H4 (cell line): ENCODE measurements around the gene HSH2D. TPM values are rescaled to one million over a fixed set of nuclear protein-coding genes. Genes with fewer than 3 reads are reported as not detected.

Source experiments
- DNase-seq: peaks from one replicate; pipeline ENCODE4 v3.0.0-alpha.2; 2015; ENCODE audit warnings: low spot score
- total RNA-seq: library from RNA; depleted of rRNA; stranded (reverse); fragments of >200 nt; shearing (Covaris generic); gene quantifications from 2 replicates; pipeline ENCODE4 v1.2.3, GENCODE V29; 2014

Gene HSH2D
- total RNA-seq, 1 experiment from 2014 or later: not detected

DNA sequence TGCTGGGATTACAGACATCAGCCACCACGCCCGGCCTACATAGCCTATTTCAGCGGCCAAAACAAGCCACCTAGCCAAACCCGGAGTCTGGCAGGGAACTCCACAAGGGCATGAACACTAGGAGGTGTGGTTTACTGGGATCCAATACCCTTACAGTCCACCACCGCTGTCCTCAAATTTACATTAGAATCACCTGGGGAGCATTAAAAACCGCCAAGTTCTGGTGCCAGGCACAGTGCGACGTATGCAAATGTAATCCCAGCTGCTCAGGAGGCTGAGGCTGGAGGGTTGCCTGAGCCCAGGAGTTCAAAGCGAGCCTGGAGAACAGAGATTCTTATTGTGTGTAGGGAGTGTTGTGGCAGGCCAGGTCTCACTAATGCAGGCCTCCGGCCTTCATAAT lies 50.0 kb downstream of the HSH2D start:
- no peak for DNase-seq

DNA sequence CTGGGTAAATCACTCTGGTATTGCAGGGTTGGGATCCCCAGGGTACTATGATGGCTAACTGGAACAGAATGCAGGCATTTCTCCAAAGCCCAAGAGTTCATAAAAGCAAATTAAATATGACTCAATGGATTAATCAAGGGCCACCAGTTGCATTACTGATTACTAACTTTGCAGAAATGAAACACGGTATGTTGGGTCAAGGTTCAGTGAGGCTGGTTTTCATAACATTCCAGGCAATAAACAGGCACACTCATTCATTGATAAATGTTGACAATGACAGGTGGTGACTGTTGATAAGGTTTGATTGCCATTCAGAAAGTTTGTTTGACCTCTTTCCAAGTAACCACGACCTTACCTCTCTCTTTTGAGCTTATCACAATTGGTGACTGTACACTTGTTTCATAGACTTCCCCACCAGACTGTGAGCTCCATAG lies 53.7 kb downstream of the HSH2D start:
- DNase-seq: peak; percentile 17

DNA sequence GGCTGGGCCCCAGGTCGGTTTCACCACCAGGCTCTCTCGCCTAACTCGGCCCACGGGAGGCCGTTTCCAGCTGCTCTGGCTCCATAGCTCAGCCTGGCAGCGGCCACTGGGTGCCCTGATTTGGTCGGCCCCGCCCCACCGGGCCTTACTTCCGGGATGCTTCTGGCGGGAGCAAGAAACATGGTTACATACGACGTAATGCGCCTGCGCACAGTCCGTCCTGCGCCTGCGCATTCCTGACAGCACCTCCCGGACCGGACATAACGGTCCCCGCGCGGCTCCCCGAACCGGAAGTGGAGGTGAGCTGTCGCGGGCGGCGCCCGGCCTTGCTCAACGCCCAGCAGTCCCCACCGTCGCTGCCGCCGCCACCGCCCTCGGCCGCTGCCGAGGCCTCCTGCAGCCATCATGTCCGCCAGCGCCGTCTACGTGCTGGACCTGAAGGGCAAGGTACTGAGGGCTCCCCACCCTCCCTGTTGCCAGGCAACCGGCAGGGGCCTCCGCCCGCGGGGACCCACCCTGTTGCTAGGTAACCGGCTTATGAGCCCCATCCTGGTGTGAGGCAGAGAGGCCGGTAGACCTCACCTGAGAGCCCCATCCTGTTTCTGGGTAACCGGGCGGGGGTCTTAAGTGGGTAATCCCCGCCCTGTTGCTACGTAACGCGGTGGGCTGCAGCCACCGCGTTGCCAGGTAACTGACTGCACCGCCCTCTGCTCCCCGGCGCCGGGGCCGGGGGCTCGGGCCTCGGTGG lies 54.3 kb downstream of the HSH2D start, which contains the start of gene AP1M1:
AP1M1 (plus strand) TSS at position 290 of the 748 bp plus-strand sequence; CDS start at position 406, 116 bp downstream.
- peak; percentile 99 for DNase-seq

DNA sequence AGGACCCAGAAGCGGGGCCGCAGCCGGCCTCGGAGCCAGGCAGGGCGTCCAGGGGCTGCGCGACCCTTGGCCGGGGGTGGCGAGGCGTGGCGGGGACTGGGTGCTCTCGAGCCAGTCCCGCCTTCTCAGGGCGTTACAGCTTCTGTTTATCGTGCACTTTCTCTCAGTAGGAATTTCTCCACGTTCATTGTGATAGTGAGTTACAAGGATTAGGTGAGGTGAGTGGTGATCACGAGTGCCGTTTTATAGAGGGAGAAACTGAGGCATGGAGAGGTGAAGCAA lies 54.8 kb downstream of the HSH2D start:
- no peak for DNase-seq

DNA sequence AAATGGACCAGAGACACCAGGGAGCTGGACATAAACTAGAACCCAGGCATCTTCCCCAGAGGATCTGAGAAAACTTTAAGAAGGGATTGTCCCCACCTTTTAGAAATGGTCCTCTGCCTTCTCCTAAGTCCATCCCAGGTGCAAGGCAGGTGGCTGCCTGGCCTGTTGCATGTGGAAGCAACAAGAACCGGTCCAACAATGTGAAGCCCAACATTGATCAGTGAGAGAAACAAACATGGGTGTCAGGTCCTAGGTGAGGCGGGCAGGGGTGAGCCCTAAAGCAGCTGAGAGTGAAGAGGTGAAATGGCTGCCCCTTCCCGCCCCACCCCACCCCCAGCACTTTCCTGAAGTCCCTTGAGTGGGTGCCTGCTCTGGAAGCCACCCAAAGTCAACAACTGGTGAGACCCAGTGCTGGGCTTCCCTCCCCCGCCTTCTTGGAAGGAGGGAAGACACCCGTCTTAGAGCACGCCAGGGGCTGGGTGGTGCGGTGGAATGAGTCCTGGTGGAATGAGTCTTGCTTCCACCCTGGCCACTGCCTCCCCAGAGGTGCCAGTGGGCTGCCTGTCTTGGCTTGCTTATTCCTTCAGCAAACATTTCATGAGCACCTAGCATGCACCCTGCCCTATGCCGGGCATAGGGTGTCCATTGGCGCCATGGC lies 55.9 kb downstream of the HSH2D start:
- DNase-seq: no peak

DNA sequence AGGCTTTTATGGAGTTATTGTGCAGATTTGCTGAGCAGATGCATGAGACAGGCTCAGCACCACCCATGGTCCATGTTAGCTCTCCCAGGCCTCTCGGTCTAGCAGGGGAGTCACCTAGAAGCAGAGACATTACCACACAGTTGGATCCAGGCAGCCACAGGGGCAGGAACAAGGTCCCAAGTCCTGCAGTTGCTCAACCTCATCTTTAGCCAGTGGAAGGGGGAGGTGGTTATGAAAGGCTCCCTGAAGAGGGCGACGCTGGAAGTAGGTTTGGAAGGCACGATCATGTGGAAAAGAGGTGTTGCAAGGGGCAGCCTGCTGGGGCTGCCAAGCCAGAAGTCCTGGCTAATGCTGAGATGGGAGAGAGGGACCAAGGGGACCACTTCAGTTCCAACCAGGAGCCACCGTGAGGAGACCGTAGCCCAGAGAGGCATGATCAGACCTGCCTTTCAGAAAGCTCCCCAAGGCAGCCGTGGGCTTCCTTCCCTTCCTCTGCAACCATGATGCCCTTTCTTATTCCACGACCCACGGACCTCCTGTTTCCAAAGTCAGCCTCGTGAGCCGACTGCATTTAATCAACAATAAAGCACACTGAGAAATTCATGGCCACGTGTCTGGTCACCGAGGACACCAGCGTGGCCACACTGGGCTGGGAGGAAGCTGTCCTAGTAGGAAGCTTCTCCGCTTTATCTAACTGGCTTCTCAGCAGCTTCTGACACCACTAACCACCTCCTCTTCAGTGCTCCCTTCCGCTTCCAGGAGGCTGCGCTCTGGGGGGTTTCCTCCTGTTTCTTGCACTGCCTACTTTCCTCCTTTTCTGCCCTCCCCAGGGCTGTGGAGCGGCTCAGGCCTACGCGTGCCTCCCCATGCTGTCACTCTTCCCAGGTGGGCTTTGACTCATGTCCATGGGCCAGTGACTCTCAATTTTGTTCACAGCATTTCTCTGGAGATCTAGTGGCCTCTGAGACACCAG lies 56.8 kb downstream of the HSH2D start:
- DNase-seq: peak; percentile 13

DNA sequence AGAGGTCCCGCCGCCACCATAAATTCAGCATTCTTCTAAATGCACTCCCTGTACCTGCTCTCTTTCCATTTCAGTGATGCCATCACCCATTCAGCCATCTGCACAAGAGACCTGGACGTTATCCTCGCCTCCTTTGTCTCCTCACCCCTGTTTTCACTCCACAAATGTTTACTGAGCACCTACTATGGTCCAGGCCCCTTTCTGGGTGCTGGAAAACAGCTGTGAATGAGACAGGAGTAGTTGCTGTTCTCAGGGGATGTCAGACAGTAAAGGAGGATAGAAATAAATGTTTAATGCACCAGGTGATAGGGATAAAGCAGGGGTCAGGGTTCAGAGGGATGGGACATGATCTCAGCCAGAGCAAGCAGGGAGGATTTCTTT lies 57.5 kb downstream of the HSH2D start:
- DNase-seq: no peak

DNA sequence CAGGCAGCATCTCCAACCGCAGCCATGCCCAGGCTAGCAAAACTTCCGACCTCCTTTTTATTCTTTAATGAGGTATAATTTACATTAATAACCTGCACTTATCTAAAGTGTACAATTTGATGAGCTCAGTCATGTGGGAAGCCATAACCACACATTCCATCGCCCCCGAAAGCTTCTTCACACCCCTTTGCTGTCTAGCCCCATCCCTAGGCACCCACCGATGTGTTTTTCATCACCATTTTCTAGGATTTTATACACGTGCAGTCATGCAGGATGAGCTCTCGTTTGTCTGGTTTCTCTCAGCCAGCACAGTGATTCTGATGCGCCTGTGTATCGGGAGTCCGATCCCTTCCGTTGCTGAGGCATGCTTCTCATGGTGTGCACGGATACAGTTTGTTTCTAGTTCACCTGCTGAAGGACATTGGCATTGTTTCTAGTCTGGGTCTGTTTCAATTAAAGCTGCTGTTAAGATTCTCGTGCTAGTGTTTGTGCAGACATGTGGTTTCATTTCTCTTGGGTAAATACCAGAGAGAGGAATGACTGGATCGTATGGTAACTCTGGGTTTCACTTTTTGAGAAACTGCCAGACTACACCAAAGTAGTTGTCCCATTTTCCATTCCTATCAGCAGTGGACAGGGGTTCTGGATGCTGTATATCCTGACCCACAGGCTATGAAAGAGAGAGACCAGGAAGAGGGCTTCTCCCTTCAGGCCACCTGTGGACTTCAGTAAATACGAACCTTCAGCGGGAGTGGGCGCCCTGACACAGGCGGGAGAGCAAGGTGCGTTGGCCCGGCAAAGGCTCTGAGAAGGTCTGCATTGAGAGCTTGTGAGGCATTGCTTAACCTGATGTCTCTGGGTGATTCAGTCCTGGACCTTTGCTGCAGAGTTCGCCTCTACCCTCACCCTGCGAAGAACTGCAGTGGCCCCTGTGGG lies 59.1 kb downstream of the HSH2D start:
- no peak for DNase-seq

DNA sequence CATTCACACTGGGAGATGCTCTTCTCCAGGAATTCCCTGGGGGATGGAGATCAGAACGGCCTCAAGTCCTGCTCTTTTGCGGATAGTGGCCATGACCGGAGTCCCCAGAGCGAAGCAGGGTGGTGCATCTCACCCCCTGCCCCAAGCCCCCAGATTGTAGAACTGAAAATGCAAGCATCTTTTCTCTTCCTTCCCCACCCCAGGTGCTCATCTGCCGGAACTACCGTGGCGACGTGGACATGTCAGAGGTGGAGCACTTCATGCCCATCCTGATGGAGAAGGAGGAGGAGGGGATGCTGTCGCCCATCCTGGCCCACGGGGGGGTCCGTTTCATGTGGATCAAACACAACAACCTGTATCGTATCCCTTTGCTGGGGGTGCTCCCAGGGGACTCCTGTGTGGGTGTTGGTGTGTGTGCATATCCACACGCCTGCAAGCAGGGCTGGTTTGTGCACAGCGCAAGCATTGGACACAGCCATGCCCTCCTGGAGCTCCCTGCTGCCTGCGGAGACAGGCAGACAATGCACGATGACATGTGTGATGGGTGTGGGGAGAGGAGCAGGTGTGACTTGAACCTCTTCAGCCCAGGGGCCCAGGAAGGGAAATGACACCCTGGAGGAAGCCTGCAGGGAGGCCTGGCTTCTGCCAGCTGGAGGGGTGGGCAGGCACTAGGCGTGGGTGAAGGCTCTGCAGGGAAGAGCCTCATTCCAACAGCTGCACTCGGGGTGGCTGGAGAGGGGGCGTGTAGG lies 59.9 kb downstream of the HSH2D start:
- DNase-seq: no peak

DNA sequence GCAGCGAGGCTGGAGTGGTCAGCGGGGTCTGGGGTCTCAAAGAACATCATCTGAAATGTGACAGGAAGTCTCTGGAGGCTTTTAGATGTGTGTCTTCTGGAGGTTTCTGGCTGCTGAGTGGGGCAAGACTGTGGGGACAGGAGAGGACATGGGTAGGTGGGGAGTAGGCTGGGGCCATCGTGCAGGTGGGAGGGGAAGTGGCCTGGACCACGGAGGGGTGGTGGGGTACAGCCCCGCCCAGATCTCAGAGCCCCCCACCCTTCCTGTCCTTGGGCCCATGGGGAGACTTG lies 60.5 kb downstream of the HSH2D start:
- no peak for DNase-seq

DNA sequence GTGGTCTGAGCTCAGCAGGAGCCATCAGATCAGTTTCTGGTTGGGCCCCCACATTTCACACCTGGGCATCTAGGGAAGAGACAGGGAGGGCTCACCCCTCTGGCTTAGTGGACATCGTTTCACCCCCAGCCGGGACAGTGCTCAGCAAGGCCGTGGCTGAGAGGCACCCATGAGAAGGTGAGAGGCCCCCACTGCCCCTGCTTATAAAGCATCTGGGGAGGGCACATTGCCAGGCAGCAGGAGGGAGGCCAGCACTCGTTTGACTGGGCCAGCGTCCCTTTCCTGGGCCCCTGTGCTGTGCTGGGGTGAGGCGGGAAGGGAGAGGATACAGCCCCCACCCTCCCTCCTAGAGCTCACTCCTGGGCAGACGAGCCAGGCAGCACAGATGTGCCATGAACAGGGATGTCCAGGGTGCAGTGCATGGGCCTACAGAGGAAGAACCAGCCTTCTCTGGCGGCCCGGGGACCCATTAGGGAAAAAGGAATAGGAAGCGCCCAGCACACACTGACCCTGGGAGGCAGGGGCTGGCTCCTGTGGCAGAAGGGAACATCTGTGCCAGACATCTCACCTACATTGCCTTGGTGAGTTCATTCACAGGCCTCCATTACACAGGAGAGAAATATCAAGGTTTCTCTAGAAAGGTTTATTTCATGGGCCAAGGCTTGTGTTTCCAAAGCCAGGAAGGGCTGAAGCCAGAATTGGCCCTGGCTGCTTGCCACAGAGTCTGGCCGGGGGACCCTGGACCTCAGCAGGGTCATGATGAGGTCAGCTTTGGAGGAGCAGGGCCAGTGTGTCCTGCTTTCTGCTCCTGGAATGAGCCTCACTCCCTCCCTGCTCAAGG lies 61.9 kb downstream of the HSH2D start:
- DNase-seq: no peak

DNA sequence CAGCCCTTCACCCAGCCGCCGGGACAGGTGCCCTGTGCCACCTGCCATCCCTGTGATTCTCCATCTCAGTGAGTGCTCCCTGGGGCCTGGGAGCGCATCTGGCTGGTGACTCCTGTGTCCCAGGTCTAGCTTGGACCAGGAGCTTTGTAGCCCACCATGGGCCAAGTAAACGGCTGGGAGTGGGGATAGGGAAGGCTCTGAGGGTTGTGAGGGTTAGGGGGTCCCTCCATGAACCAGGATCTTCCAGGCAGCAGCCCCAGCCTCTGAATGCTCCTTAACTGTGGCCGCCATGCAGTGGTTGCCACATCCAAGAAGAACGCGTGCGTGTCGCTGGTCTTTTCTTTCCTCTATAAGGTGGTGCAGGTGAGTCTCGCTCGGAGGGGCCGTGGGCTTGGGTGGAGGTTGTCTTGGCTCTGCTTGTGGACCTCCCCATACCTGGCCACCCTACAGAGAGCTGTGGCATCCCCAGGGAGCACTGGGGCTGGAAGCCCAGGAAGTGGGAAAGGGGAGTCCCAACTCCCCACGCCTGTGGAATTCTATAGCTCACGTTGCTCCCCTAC lies 62.6 kb downstream of the HSH2D start:
- no peak for DNase-seq

DNA sequence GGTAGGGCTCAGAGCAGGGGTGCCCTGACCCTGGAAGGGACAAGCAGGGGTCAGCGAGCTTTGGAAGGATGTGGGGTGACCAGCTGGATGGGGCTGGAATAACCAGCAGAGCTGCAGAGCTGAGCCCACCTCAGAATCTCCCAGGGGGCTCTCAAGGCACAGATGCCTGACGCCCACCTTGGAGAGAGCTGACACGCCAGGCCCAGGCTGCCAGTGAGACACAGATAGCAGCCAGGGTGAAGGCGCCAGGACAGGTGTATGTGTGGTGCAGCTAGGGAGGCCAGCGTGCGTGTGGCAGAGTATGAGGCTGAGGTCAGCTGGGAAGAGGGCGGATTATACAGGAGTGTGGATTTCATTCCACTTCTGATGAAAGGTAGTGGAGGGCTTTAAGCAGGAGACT lies 63.2 kb downstream of the HSH2D start:
- no peak for DNase-seq

DNA sequence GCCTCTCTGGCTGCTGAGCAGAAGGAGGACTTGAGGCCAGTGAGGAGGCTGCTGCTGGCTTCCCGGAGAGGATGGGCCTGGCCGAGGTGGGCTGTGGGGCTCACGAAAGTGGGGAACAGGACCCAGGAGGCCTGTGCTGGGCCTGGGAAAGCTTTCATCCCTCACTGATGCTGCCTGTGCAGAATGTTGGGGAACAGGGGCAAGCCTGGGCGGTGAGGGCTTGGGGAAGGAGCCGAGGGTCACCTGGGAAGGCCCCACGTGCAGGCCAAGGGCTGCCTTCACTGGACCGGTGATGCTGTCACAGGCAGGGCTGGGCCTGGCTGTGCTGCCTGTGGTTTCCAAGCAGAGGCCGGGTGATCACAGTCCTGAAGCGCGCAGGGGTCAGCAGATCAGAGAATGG lies 63.6 kb downstream of the HSH2D start:
- DNase-seq: no peak

DNA sequence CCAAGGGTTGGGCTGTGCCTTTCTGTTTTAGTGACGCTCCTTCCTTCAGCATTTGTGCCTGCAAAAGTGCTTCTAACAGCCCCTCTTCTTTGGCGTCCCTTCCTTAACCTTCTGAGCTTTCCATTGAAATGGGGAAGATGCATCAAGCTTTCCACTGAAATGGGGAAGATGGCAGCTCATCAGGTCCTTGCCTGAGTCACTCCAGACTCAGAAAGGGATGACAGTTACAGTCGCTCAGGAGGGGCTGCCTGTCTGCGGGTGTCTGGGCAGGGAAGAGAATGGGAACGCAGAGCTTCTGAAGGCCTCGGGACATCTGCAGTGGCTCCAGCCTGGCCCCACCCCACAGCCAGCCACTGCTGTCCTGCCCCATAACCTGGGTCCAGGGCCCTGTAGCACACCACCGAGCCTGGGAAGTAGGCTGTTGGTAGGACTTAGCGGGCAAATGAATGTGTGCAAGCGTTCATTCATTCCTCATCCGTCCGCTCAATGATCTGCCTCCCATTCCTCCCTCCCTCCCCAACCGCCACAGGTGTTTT lies 64.1 kb downstream of the HSH2D start:
- DNase-seq: no peak
